DND-41 (cell line): ENCODE measurements around the gene SLC1A3.

ENCODE experiments used
- ATAC-seq: fragments of 200-7000 bp; cut with Tn5 transposase; 3 replicates; pipeline ENCODE4 v1.9.1; 2021; ENCODE audit warnings: low read depth; ENCODE audit not compliant: insufficient read depth
- DNase-seq: peaks from one replicate; pipeline ENCODE4 v3.0.0-alpha.2; 2020
- H2AFZ ChIP-seq: 2 replicates; pipeline ENCODE4 v1.6.0; 2012; ENCODE audit warnings: low read depth, low read length
- H3K27ac ChIP-seq: 2 replicates; pipeline ENCODE4 v1.5.1; 2012; ENCODE audit warnings: low read length, inconsistent platforms
- H3K27me3 ChIP-seq: fragments of 200-600 bp; sonication (generic); 2 replicates; pipeline ENCODE4 v1.6.0; 2012; ENCODE audit warnings: low read length, mild to moderate bottlenecking, inconsistent platforms; ENCODE audit not compliant: insufficient read depth, poor library complexity
- H3K36me3 ChIP-seq: 2 replicates; pipeline ENCODE4 v1.5.1; 2012; ENCODE audit warnings: low read length, inconsistent platforms; ENCODE audit not compliant: insufficient read depth
- H3K4me1 ChIP-seq: 2 replicates; pipeline ENCODE4 v1.5.1; 2012; ENCODE audit warnings: mild to moderate bottlenecking, low read length; ENCODE audit not compliant: insufficient read depth
- H3K4me2 ChIP-seq: 2 replicates; pipeline ENCODE4 v1.6.0; 2012; ENCODE audit warnings: mild to moderate bottlenecking, moderate library complexity, low read length, inconsistent platforms; ENCODE audit not compliant: insufficient read depth
- H3K4me3 ChIP-seq, 2 experiments: fragments of 200-600 bp in 1 of 2; shearing (Covaris generic) in 1 of 2; 2 replicates each; pipeline ENCODE4 v1.5.1; 2012 to 2016; ENCODE audit warnings: inconsistent platforms in 2 of 2, low read length in 2 of 2, mild to moderate bottlenecking in 2 of 2, low read depth in 1 of 2, moderate library complexity in 1 of 2
- H3K79me2 ChIP-seq: 2 replicates; pipeline ENCODE4 v1.6.0; 2012; ENCODE audit warnings: low read length, inconsistent platforms; ENCODE audit not compliant: insufficient read depth
- H3K9ac ChIP-seq: 2 replicates; pipeline ENCODE4 v1.6.0; 2012; ENCODE audit warnings: low read depth, mild to moderate bottlenecking, inconsistent platforms, low read length, moderate library complexity
- H3K9me3 ChIP-seq: 2 replicates; pipeline ENCODE4 v1.5.1; 2012; ENCODE audit warnings: low read length, moderate library complexity, mild to moderate bottlenecking, inconsistent platforms; ENCODE audit not compliant: insufficient read depth, severe bottlenecking
- H4K20me1 ChIP-seq: 2 replicates; pipeline ENCODE4 v1.6.0; 2012; ENCODE audit warnings: low read length; ENCODE audit not compliant: insufficient read depth
- EZH2 ChIP-seq: IDR thresholded peaks from 3 replicates; pipeline ENCODE4 v1.6.1; 2012; ENCODE audit warnings: borderline replicate concordance, low read depth, mild to moderate bottlenecking, moderate library complexity, low read length, inconsistent platforms; ENCODE audit not compliant: severe bottlenecking
- TF ChIP-seq, protein P1 (sequence below): IDR thresholded peaks from 2 replicates; pipeline ENCODE4 v1.5.1; 2012; ENCODE audit warnings: borderline replicate concordance, low read length, moderate library complexity, mild to moderate bottlenecking; ENCODE audit not compliant: poor library complexity, severe bottlenecking; ENCODE audit errors: extremely low read depth

SLC1A3 gene

DNA sequence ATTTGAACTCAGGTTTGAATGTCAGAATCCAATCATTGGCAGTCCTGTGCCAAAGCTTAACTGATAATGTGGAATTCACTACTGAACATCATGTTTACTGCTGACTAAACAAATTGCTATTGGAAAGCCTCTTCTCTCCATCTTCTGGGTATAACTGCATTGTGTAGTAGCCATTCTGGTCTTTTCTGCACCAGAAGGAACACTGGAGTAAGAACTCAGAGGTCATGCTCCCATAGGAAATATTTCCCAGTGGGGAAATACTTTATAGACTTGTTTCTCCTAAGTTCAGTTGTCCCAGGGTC, 25.9 kb downstream of the SLC1A3 start:
- Histone ChIP-seq H3K4me3 (no peak overlapping the region), H3K9ac (no peak overlapping the region), H4K20me1 (no peaks in the 10 kb centered on the region), H3K9me3 (no peaks in the 10 kb centered on the region), H2AFZ (no peak overlapping the region), H3K79me2 (no peaks in the 10 kb centered on the region), H3K4me2 (no peak overlapping the region), H3K27me3 (peaks cover 19% of the 10 kb centered on the region), H3K4me1 (no peaks in the 10 kb centered on the region), H3K36me3 (no peaks in the 10 kb centered on the region), H3K27ac (no peak overlapping the region)
- ATAC-seq: no peak
- TF ChIP-seq, protein P1, sequence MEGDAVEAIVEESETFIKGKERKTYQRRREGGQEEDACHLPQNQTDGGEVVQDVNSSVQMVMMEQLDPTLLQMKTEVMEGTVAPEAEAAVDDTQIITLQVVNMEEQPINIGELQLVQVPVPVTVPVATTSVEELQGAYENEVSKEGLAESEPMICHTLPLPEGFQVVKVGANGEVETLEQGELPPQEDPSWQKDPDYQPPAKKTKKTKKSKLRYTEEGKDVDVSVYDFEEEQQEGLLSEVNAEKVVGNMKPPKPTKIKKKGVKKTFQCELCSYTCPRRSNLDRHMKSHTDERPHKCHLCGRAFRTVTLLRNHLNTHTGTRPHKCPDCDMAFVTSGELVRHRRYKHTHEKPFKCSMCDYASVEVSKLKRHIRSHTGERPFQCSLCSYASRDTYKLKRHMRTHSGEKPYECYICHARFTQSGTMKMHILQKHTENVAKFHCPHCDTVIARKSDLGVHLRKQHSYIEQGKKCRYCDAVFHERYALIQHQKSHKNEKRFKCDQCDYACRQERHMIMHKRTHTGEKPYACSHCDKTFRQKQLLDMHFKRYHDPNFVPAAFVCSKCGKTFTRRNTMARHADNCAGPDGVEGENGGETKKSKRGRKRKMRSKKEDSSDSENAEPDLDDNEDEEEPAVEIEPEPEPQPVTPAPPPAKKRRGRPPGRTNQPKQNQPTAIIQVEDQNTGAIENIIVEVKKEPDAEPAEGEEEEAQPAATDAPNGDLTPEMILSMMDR: no peak
- no peak for TF ChIP-seq EZH2
- DNase-seq: no peak

DNA sequence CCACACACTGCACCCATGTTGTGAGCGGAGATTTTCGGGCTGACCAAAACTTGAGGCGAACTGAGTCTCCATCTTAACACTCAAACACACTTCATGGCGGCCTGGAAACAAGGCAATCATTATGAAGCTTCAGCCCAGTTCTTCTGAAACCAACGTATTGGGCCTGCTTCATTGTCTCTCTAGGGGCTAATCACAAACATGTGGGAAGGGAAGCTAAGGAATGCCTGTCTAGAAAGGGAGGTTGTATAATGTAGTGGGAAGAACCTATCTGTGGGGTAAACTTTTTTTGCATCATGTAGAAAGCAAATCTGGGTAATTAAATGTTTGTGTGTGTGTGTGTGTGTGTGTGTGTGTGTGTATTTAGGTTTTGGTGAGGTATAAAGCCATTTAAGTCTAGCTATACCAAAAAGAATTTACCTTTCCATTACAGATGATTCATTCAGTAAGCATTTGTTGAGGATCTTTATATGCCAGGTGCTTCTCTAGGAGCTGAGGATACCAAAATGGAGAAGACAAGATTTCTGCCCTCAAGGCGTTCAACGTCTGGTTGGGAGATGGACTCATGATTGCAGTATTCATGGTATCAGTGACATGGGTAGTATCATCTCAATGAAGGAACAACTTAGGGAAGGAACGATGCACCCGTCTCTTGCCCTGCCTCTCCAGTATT, 29.4 kb downstream of the SLC1A3 start:
- Histone ChIP-seq H3K4me3 (no peak overlapping the region), H3K27ac (no peak overlapping the region), H2AFZ (no peak overlapping the region), H3K4me1 (no peaks in the 10 kb centered on the region), H3K36me3 (no peaks in the 10 kb centered on the region), H3K4me2 (no peak overlapping the region), H4K20me1 (no peaks in the 10 kb centered on the region), H3K27me3 (peaks cover 16% of the 10 kb centered on the region), H3K79me2 (no peaks in the 10 kb centered on the region), H3K9me3 (no peaks in the 10 kb centered on the region), H3K9ac (no peak overlapping the region)
- DNase-seq (no peak), ATAC-seq (no peak)
- TF ChIP-seq, protein P1: no peak
- TF ChIP-seq EZH2: no peak

DNA sequence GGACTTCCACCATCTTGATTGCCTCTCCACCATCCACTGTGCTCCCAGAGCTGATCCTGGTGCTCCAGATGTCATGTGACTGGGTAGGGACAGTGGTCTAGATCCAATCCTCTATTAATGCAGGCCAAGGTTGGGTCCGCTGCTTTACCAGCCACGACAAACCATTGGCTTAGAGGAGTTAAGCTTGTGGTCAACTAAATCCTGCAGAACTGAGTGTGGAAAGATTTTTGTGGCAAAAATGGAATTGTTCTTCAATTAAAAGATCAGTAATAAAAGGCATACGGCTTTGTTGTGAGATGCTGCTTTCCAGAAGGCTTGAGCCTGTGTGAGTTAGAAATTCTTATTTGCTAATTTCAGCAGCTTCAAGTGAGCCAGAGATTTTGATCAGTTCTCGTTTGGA, 30.7 kb downstream of the SLC1A3 start:
- Histone ChIP-seq H3K4me3 (no peak overlapping the region), H2AFZ (no peak overlapping the region), H3K4me2 (no peak overlapping the region), H3K79me2 (no peaks in the 10 kb centered on the region), H3K27ac (no peak overlapping the region), H3K9ac (no peak overlapping the region), H4K20me1 (no peaks in the 10 kb centered on the region), H3K4me1 (no peaks in the 10 kb centered on the region), H3K9me3 (no peaks in the 10 kb centered on the region), H3K36me3 (no peaks in the 10 kb centered on the region), H3K27me3 (peaks cover 14% of the 10 kb centered on the region)
- ATAC-seq (no peak), DNase-seq (no peak)
- TF ChIP-seq EZH2: no peak
- TF ChIP-seq, protein P1: no peak

DNA sequence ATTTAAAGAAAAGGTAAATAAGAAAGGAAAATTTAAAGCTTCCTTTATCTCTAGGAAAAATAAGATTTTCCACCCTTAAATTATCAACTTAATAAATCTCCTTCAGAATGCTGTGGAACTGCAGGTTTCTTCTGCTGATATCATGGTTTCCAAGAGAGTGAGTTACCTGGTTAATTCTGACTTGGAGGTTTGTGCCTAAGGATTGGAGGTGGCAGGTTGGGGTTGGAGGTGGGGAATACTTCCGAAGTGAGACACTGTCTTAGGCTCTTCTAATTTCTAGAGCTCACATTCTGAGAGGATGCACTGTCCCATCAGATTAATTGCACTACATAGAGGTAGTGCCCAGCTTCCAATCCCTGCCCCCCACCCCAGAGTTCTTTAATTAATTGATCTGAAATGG, 31.1 kb downstream of the SLC1A3 start:
- no peaks in the 10 kb centered on the region for H3K4me1 ChIP-seq
- TF ChIP-seq, protein P1: no peak
- TF ChIP-seq EZH2: no peak
- H3K9ac ChIP-seq: no peak overlapping the region
- no peaks in the 10 kb centered on the region for H3K79me2 ChIP-seq
- ATAC-seq (no peak), DNase-seq (no peak)
- H3K36me3 ChIP-seq: no peaks in the 10 kb centered on the region
- H3K9me3 ChIP-seq: no peaks in the 10 kb centered on the region
- peaks cover 11% of the 10 kb centered on the region for H3K27me3 ChIP-seq
- no peak overlapping the region for H3K4me3 ChIP-seq
- no peak overlapping the region for H3K27ac ChIP-seq
- H3K4me2 ChIP-seq: no peak overlapping the region
- no peaks in the 10 kb centered on the region for H4K20me1 ChIP-seq
- no peak overlapping the region for H2AFZ ChIP-seq
